Measurements from ENCODE around the gene PPP1R14C.
"Not testable (repeated sequence)": the region's sequence is repeated elsewhere in the genome, so short reads cannot be mapped to it uniquely, and the experiment has no call there.

DNA sequence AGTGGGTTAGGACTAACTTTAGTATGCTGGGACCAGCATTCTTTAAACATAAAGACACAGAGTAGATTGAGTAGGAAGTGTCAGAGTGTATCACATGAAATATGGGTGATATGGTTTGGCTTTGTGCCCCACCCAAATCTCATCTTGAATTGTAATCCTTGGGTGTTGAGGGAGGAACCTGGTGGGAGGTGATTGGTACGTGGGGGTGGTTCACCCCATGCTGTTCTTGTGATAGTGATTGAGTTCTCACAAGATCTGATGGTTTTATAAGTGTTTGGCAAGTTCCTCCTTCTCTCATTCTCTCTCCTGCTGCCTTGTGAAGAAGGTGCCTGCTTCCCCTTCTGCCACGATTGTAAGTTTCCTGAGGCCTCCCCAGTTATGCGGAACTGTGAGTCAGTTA is 5.1 kb upstream of the PPP1R14C start:
- TF ChIP-seq, protein P1, sequence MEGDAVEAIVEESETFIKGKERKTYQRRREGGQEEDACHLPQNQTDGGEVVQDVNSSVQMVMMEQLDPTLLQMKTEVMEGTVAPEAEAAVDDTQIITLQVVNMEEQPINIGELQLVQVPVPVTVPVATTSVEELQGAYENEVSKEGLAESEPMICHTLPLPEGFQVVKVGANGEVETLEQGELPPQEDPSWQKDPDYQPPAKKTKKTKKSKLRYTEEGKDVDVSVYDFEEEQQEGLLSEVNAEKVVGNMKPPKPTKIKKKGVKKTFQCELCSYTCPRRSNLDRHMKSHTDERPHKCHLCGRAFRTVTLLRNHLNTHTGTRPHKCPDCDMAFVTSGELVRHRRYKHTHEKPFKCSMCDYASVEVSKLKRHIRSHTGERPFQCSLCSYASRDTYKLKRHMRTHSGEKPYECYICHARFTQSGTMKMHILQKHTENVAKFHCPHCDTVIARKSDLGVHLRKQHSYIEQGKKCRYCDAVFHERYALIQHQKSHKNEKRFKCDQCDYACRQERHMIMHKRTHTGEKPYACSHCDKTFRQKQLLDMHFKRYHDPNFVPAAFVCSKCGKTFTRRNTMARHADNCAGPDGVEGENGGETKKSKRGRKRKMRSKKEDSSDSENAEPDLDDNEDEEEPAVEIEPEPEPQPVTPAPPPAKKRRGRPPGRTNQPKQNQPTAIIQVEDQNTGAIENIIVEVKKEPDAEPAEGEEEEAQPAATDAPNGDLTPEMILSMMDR (conservative IDR thresholded peaks at IDR 0.05 in 1 of 2, IDR thresholded peaks at IDR 0.05 in 1 of 2; ENCODE audit: extremely low read depth in 1 of 2, insufficient read depth in 1 of 2, low read depth in 1 of 2, low read length in 2 of 2), result not testable (repeated sequence)
- not testable (repeated sequence) for TF ChIP-seq EZH2 (IDR thresholded peaks at IDR 0.05; ENCODE audit: borderline replicate concordance, low read length)
